SK-N-SH treated with all-trans-retinoic acid at 6 μM for 48 hours (cell line): ENCODE measurements around the gene HPGDS.

ENCODE experiments used
- ATAC-seq: fragments of 200-7000 bp; cut with Tn5 transposase; 3 replicates; pipeline ENCODE4 v1.9.1; 2020; ENCODE audit warnings: mild to moderate bottlenecking, moderate library complexity
- ARNTL ChIP-seq: fragments of 450-650 bp; formaldehyde crosslinking; IDR thresholded peaks from 2 replicates; pipeline ENCODE4 v1.5.0; 2020; ENCODE audit warnings: low read depth, mild to moderate bottlenecking, moderate library complexity, borderline replicate concordance
- BACH2 ChIP-seq: fragments of 250-450 bp; sonication (Bioruptor Pico); IDR thresholded peaks from 2 replicates; pipeline ENCODE4 v1.9.0; 2021; ENCODE audit warnings: mild to moderate bottlenecking, borderline replicate concordance
- CREB5 ChIP-seq: fragments of 250-450 bp; sonication (Bioruptor Pico); IDR thresholded peaks from 2 replicates; pipeline ENCODE4 v1.5.1; 2020; ENCODE audit warnings: low read depth, mild to moderate bottlenecking, moderate library complexity
- CSDC2 ChIP-seq: fragments of 250-450 bp; sonication (Bioruptor Pico); IDR thresholded peaks from 2 replicates; pipeline ENCODE4 v1.5.0; 2020; ENCODE audit warnings: mild to moderate bottlenecking, moderate library complexity
- CSRNP3 ChIP-seq: fragments of 250-450 bp; sonication (Bioruptor Pico); IDR thresholded peaks from 2 replicates; pipeline ENCODE4 v1.5.1; 2021; ENCODE audit warnings: mild to moderate bottlenecking, moderate library complexity
- GLIS3 ChIP-seq: fragments of 250-450 bp; sonication (Bioruptor Pico); IDR thresholded peaks from 2 replicates; pipeline ENCODE4 v1.5.0; 2020; ENCODE audit warnings: mild to moderate bottlenecking, moderate library complexity
- ISL1 ChIP-seq: fragments of 250-450 bp; sonication (Bioruptor Pico); IDR thresholded peaks from 2 replicates; pipeline ENCODE4 v2.1.2; 2022; ENCODE audit warnings: mild to moderate bottlenecking, moderate library complexity
- OSR1 ChIP-seq: fragments of 250-450 bp; sonication (Bioruptor Pico); IDR thresholded peaks from 2 replicates; pipeline ENCODE4 v1.8.0; 2022; ENCODE audit warnings: moderate library complexity, mild to moderate bottlenecking, inconsistent platforms
- PATZ1 ChIP-seq: fragments of 250-450 bp; sonication (Bioruptor Pico); IDR thresholded peaks from 2 replicates; pipeline ENCODE4 v1.8.0; 2020; ENCODE audit warnings: mild to moderate bottlenecking, moderate library complexity, borderline replicate concordance
- PPARA ChIP-seq: fragments of 250-450 bp; sonication (Bioruptor Pico); IDR thresholded peaks from 2 replicates; pipeline ENCODE4 v1.5.0; 2020; ENCODE audit warnings: mild to moderate bottlenecking, borderline replicate concordance
- RARB ChIP-seq: fragments of 250-450 bp; sonication (Bioruptor Pico); IDR thresholded peaks from 2 replicates; pipeline ENCODE4 v1.8.0; 2021; ENCODE audit warnings: mild to moderate bottlenecking, moderate library complexity
- SNAI2 ChIP-seq: fragments of 250-450 bp; sonication (Bioruptor Pico); IDR thresholded peaks from 2 replicates; pipeline ENCODE4 v1.5.0; 2020; ENCODE audit warnings: mild to moderate bottlenecking, moderate library complexity
- TCF4 ChIP-seq: fragments of 250-450 bp; sonication (Bioruptor Pico); IDR thresholded peaks from 2 replicates; pipeline ENCODE4 v1.8.0; 2021; ENCODE audit warnings: mild to moderate bottlenecking, moderate library complexity, borderline replicate concordance
- TOX ChIP-seq: fragments of 250-450 bp; sonication (Bioruptor Pico); IDR thresholded peaks from 2 replicates; pipeline ENCODE4 v1.8.0; 2021; ENCODE audit warnings: mild to moderate bottlenecking, moderate library complexity, borderline replicate concordance
- TSHZ2 ChIP-seq: fragments of 250-450 bp; sonication (Bioruptor Pico); IDR thresholded peaks from 2 replicates; pipeline ENCODE4 v1.5.0; 2020; ENCODE audit warnings: mild to moderate bottlenecking, moderate library complexity
- ZFP3 ChIP-seq: fragments of 250-450 bp; sonication (Bioruptor Pico); IDR thresholded peaks from 2 replicates; pipeline ENCODE4 v1.5.0; 2020; ENCODE audit warnings: mild to moderate bottlenecking, moderate library complexity
- ZFP30 ChIP-seq: fragments of 450-650 bp; formaldehyde crosslinking; IDR thresholded peaks from 2 replicates; pipeline ENCODE4 v1.5.0; 2022; ENCODE audit warnings: mild to moderate bottlenecking, moderate library complexity
- ZNF565 ChIP-seq: fragments of 450-650 bp; formaldehyde crosslinking; conservative IDR thresholded peaks from 2 replicates; pipeline ENCODE4 v1.5.0; 2020; ENCODE audit warnings: low read depth, mild to moderate bottlenecking, moderate library complexity
- ZNF70 ChIP-seq: fragments of 450-650 bp; formaldehyde crosslinking; IDR thresholded peaks from 2 replicates; pipeline ENCODE4 v1.5.0; 2020; ENCODE audit warnings: mild to moderate bottlenecking, moderate library complexity
- ZNF8 ChIP-seq: fragments of 450-650 bp; formaldehyde crosslinking; IDR thresholded peaks from 2 replicates; pipeline ENCODE4 v1.5.0; 2020; ENCODE audit warnings: mild to moderate bottlenecking, moderate library complexity

HPGDS gene

GRCh38 chr4:94333866-94334265 is 8.8 kb downstream of the HPGDS start:
- no peak for ATAC-seq
- no peak for TF ChIP-seq ZNF8 (CRISPR knock-in tag)
- no peak for TF ChIP-seq PPARA (CRISPR knock-in tag)
- no peak for TF ChIP-seq TCF4 (CRISPR knock-in tag)
- TF ChIP-seq ARNTL (CRISPR knock-in tag), result no peak
- TF ChIP-seq BACH2 (CRISPR knock-in tag), result no peak
- TF ChIP-seq TOX (CRISPR knock-in tag), result no peak
- TF ChIP-seq SNAI2 (CRISPR knock-in tag), result no peak
- no peak for TF ChIP-seq CREB5 (CRISPR knock-in tag)
- no peak for TF ChIP-seq ZFP30 (CRISPR knock-in tag)
- no peak for TF ChIP-seq ZNF70 (CRISPR knock-in tag)
- no peak for TF ChIP-seq ISL1
- TF ChIP-seq PATZ1 (CRISPR knock-in tag), result no peak
- TF ChIP-seq CSDC2, result no peak

- TF ChIP-seq CSRNP3 (CRISPR knock-in tag) (no peak), ZNF70 (CRISPR knock-in tag) (no peak), CREB5 (CRISPR knock-in tag) (no peak), ZNF565 (no peak), TCF4 (CRISPR knock-in tag) (no peak), SNAI2 (CRISPR knock-in tag) (no peak), TSHZ2 (CRISPR knock-in tag) (no peak), ZFP30 (CRISPR knock-in tag) (no peak), OSR1 (CRISPR knock-in tag) (no peak), ZFP3 (CRISPR knock-in tag) (no peak), CSDC2 (no peak)
- ATAC-seq, result no peak
Observed at GRCh38 chr4:94332983-94333590, 9.5 kb downstream of the HPGDS start.

GRCh38 chr4:94329933-94330332 is 12.7 kb downstream of the HPGDS start:
- no peak for TF ChIP-seq RARB (CRISPR knock-in tag)
- TF ChIP-seq GLIS3 (CRISPR knock-in tag), result no peak
- no peak for TF ChIP-seq ZNF8 (CRISPR knock-in tag)
- TF ChIP-seq ZFP3 (CRISPR knock-in tag), result no peak
- TF ChIP-seq ARNTL (CRISPR knock-in tag), result no peak
- ATAC-seq, result no peak
